Measurements from ENCODE around the gene PREX1.

DNA sequence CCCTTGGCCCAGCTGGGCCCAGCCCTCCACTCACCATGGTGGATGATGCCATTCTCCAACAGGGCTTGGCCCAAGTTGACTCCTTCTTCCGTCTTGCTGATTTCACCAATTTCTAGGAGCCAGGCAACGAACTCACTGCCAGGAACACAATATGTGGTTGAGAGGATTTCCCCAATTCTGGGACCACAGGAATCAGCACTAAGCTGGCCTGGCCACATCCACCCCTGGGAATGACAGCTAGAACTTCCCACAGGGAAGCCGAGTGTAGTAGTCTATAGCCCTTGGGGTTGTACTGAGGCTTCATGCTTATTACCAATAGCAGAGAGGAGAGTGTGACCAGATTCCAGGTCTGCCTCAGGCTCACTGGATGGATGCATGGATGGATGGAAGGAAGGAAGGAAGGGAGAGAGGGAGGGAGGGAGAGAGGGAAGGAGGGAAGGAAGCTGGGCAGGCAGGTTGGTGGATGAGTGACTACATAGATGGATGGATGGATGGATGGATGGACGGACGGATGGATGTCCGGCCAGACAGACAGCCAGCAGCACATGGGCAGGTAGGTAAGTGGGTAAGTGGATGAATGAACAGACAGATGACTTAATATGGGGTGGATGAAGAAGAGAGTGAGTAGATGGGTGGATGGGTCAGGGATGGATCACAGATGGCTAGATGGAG lies 146.5 kb downstream of the PREX1 start:
- TF ChIP-seq POLR2A (IDR thresholded peaks at IDR 0.05), result no peak
- TF ChIP-seq, protein P1, sequence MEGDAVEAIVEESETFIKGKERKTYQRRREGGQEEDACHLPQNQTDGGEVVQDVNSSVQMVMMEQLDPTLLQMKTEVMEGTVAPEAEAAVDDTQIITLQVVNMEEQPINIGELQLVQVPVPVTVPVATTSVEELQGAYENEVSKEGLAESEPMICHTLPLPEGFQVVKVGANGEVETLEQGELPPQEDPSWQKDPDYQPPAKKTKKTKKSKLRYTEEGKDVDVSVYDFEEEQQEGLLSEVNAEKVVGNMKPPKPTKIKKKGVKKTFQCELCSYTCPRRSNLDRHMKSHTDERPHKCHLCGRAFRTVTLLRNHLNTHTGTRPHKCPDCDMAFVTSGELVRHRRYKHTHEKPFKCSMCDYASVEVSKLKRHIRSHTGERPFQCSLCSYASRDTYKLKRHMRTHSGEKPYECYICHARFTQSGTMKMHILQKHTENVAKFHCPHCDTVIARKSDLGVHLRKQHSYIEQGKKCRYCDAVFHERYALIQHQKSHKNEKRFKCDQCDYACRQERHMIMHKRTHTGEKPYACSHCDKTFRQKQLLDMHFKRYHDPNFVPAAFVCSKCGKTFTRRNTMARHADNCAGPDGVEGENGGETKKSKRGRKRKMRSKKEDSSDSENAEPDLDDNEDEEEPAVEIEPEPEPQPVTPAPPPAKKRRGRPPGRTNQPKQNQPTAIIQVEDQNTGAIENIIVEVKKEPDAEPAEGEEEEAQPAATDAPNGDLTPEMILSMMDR (IDR thresholded peaks at IDR 0.05), result no peak
